Mesendoderm (in vitro differentiated cells): ENCODE results near the gene TOGARAM2.

Experiments
- DNase-seq: peaks from one replicate; pipeline ENCODE4 v3.0.0; 2013
- H2AK5ac ChIP-seq: 2 replicates; pipeline ENCODE4 v1.6.1; 2013; ENCODE audit warnings: low read length, inconsistent platforms
- H2BK120ac ChIP-seq: 2 replicates; pipeline ENCODE4 v1.6.1; 2013; ENCODE audit warnings: low read depth, mild to moderate bottlenecking, low read length, moderate library complexity, mixed read lengths
- H2BK15ac ChIP-seq: replicated peaks from 2 replicates; pipeline ENCODE4 v1.6.1; 2013; ENCODE audit warnings: low read depth, mild to moderate bottlenecking, moderate library complexity
- H2BK5ac ChIP-seq: 2 replicates; pipeline ENCODE4 v1.6.1; 2013; ENCODE audit warnings: low read length, inconsistent platforms
- H3K18ac ChIP-seq: 2 replicates; pipeline ENCODE4 v1.6.1; 2013; ENCODE audit warnings: mild to moderate bottlenecking, low read length, mixed read lengths
- H3K23ac ChIP-seq: one replicate; pipeline ENCODE4 v1.6.1; 2013; ENCODE audit warnings: low read length
- H3K27ac ChIP-seq: 2 replicates; pipeline ENCODE4 v1.5.1; 2013; ENCODE audit warnings: low read depth, mild to moderate bottlenecking, inconsistent platforms, low read length, moderate library complexity
- H3K27me3 ChIP-seq: 2 replicates; pipeline ENCODE4 v1.6.1; 2013; ENCODE audit warnings: low read length, control low read depth, mild to moderate bottlenecking, inconsistent platforms; ENCODE audit not compliant: insufficient read depth, poor library complexity
- H3K36me3 ChIP-seq: 2 replicates; pipeline ENCODE4 v1.6.1; 2013; ENCODE audit warnings: low read length, inconsistent platforms; ENCODE audit not compliant: control insufficient read depth, insufficient read depth
- H3K4ac ChIP-seq: one replicate; pipeline ENCODE4 v1.6.1; 2013; ENCODE audit warnings: low read depth, mild to moderate bottlenecking, low read length, moderate library complexity
- H3K4me1 ChIP-seq: 2 replicates; pipeline ENCODE4 v1.6.1; 2013; ENCODE audit warnings: low read depth, low read length, inconsistent platforms; ENCODE audit not compliant: control insufficient read depth
- H3K4me2 ChIP-seq: 2 replicates; pipeline ENCODE4 v1.6.1; 2013; ENCODE audit warnings: low read length
- H3K4me3 ChIP-seq: 2 replicates; pipeline ENCODE4 v1.5.1; 2013; ENCODE audit warnings: mild to moderate bottlenecking, low read length
- H3K56ac ChIP-seq: one replicate; pipeline ENCODE4 v1.6.1; 2013; ENCODE audit warnings: low read length
- H3K79me1 ChIP-seq: 2 replicates; pipeline ENCODE4 v1.6.1; 2013; ENCODE audit warnings: low read length, inconsistent platforms
- H3K79me2 ChIP-seq: 2 replicates; pipeline ENCODE4 v1.6.1; 2013; ENCODE audit warnings: mild to moderate bottlenecking, low read length; ENCODE audit not compliant: control insufficient read depth, insufficient read depth
- H3K9ac ChIP-seq: 2 replicates; pipeline ENCODE4 v1.6.1; 2013; ENCODE audit warnings: low read length, inconsistent platforms
- H4K5ac ChIP-seq: one replicate; pipeline ENCODE4 v1.6.1; 2013; ENCODE audit warnings: low read length
- H4K8ac ChIP-seq: one replicate; pipeline ENCODE4 v1.6.1; 2013; ENCODE audit warnings: low read depth, mild to moderate bottlenecking, control low read depth, low read length, moderate library complexity
- WGBS: extraction: QIAGEN DNeasy Blood & Tissue Kit; methylation state at CpG from one replicate; pipeline ENCODE4 v1.1.7; 2013; ENCODE audit warnings: low lambda C conversion rate, missing lambda C conversion rate; ENCODE audit not compliant: insufficient coverage; ENCODE audit errors: extremely low coverage; 5-methylcytosine and 5-hydroxymethylcytosine counted together

The TOGARAM2 gene

DNA sequence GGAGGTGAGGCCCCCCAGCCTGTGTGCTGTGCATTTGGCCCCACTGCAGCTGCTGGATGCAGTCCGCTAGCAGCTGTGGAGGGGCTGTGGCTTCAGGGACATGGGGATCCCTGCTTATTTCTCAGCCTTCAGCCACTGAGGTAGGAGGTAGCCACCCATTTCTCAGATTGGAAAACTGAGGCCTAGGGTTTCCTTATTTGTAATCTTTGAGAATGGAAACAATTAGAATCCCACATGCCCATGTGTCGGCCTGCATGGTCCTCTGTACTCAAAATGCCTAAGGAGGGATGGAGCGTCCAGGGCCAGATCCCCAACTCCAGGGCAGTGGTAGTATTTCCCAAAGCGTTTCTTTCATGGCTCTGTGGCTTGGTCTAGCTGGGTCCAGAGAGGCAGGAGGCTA lies 42.1 kb downstream of the TOGARAM2 start:
- DNase-seq, result no peak
- no peak overlapping the region for H2BK15ac ChIP-seq
- no peak overlapping the region for H3K18ac ChIP-seq
- no peak overlapping the region for H3K4me3 ChIP-seq
- H3K4ac ChIP-seq, result no peak overlapping the region
- H4K5ac ChIP-seq, result no peak overlapping the region
- H3K4me2 ChIP-seq, result no peak overlapping the region
- H3K79me2 ChIP-seq, result no peaks in the 10 kb centered on the region
- H3K4me1 ChIP-seq, result no peaks in the 10 kb centered on the region
- H2BK120ac ChIP-seq, result no peak overlapping the region
- H3K56ac ChIP-seq, result peak overlapping the region; percentile 2
- H3K27me3 ChIP-seq, result no peaks in the 10 kb centered on the region
- H3K36me3 ChIP-seq, result no peaks in the 10 kb centered on the region
- no peaks in the 10 kb centered on the region for H3K79me1 ChIP-seq
- no peak overlapping the region for H2BK5ac ChIP-seq
- no peak overlapping the region for H2AK5ac ChIP-seq
- H3K23ac ChIP-seq, result no peak overlapping the region
- WGBS, result no CpG with 5 or more reads among the region's 4 CpGs
- no peak overlapping the region for H3K27ac ChIP-seq
- no peak overlapping the region for H3K9ac ChIP-seq
- no peak overlapping the region for H4K8ac ChIP-seq

DNA sequence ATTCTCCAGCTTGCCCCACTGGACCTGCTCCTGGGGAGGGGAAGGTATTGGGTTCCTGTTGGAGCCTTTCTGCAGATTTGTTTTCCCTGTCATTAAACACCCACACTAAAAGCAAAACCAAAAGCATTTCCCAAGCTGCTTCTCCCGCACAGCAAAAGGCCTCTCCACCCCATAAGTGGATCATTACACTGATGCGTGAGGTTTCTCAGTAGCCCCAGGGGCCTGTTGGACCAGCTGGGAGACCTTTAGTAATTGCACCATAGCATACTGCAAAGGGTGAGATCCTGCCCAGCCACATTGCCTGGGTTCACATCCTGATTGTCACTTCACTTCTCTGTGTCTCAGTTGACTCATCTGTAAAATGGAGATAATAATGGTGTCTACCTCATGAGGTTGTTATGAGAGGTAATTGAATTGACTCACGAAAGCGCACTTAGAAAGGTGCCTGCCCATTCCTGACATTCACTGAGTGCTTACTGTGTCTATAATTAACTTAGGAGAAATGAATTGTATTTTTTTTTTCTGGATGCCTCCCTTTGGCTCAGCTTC lies 43.9 kb downstream of the TOGARAM2 start:
- Histone ChIP-seq H3K9ac (no peak overlapping the region), H3K4ac (no peak overlapping the region), H3K79me1 (no peaks in the 10 kb centered on the region), H3K4me3 (no peak overlapping the region), H4K5ac (no peak overlapping the region), H2BK15ac (no peak overlapping the region), H3K4me2 (no peak overlapping the region), H4K8ac (no peak overlapping the region), H3K4me1 (no peaks in the 10 kb centered on the region), H3K79me2 (no peaks in the 10 kb centered on the region), H3K36me3 (no peaks in the 10 kb centered on the region), H2BK120ac (no peak overlapping the region), H2BK5ac (no peak overlapping the region), H3K18ac (no peak overlapping the region), H3K23ac (no peak overlapping the region), H3K27ac (no peak overlapping the region), H2AK5ac (no peak overlapping the region), H3K56ac (no peak overlapping the region), H3K27me3 (no peaks in the 10 kb centered on the region)
- DNase-seq, result no peak
- WGBS, result no CpG with 5 or more reads among the region's 4 CpGs

GRCh38 chr2:29025711-29026110 lies 44.6 kb downstream of the TOGARAM2 start:
- no peak overlapping the region for H3K4me2 ChIP-seq
- H3K36me3 ChIP-seq, result no peaks in the 10 kb centered on the region
- no peaks in the 10 kb centered on the region for H3K79me2 ChIP-seq
- H3K27me3 ChIP-seq, result no peaks in the 10 kb centered on the region
- no peak for DNase-seq
- H3K4me3 ChIP-seq, result no peak overlapping the region
- no peak overlapping the region for H4K8ac ChIP-seq
- no peak overlapping the region for H2BK120ac ChIP-seq
- H3K27ac ChIP-seq, result no peak overlapping the region
- no peak overlapping the region for H3K9ac ChIP-seq
- H2AK5ac ChIP-seq, result no peak overlapping the region
- no peak overlapping the region for H2BK5ac ChIP-seq
- H3K4me1 ChIP-seq, result no peaks in the 10 kb centered on the region
- no peak overlapping the region for H3K4ac ChIP-seq
- no peak overlapping the region for H3K23ac ChIP-seq
- WGBS, result no CpG with 5 or more reads among the region's 3 CpGs
- H2BK15ac ChIP-seq, result no peak overlapping the region
- no peak overlapping the region for H3K18ac ChIP-seq
- H3K79me1 ChIP-seq, result no peaks in the 10 kb centered on the region
- H3K56ac ChIP-seq, result no peak overlapping the region
- no peak overlapping the region for H4K5ac ChIP-seq

DNA sequence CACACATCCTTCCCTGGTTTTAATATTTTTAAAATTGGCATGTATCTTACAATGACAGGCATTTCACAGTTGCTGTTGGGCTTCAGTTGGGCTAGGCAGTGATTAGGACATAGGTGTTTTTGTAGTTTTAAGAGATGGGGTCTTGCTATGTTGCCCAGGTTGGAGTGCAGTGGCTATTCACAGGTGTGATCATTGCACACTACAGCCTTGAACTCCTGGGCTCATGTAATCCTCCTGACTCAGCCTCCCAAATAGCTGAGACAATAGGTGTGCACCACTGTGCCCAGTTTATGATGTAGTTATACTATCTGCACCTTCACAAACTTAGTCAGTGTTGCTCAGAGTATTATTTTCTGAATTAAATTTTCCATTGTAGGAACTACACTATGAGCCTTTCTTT lies 49.9 kb downstream of the TOGARAM2 start:
- H2AK5ac ChIP-seq, result no peak overlapping the region
- H2BK5ac ChIP-seq, result no peak overlapping the region
- no peak overlapping the region for H3K23ac ChIP-seq
- no peak overlapping the region for H4K8ac ChIP-seq
- H2BK15ac ChIP-seq, result no peak overlapping the region
- no peak overlapping the region for H3K27ac ChIP-seq
- no peak overlapping the region for H3K4me2 ChIP-seq
- no peak overlapping the region for H2BK120ac ChIP-seq
- H3K79me1 ChIP-seq, result no peaks in the 10 kb centered on the region
- DNase-seq, result no peak
- no peak overlapping the region for H3K18ac ChIP-seq
- H3K56ac ChIP-seq, result no peak overlapping the region
- no peak overlapping the region for H3K9ac ChIP-seq
- H3K27me3 ChIP-seq, result no peaks in the 10 kb centered on the region
- no peak overlapping the region for H3K4me3 ChIP-seq
- no peaks in the 10 kb centered on the region for H3K79me2 ChIP-seq
- peaks cover 2% of the 10 kb centered on the region for H3K4me1 ChIP-seq
- H3K4ac ChIP-seq, result no peak overlapping the region
- H3K36me3 ChIP-seq, result no peaks in the 10 kb centered on the region
- H4K5ac ChIP-seq, result no peak overlapping the region

DNA sequence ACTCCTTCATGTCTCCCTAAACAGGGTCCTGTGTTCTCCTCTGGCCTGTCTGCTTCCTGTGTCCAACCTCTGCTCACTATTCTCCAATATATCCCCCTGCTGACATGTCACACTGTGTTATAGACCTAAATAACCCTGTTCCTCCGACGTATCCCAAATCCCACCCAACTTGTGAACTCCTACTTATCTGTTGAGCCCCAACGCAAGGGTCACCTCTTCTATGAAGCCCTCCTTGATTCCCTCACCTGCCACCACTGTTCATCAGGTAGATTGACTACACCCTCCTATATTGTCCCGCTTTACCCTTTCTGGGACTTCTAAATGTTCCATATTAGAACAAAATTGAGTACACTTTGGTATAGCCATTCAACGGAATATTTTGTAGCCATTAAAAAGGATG lies 51.1 kb downstream of the TOGARAM2 start:
- H2BK15ac ChIP-seq, result no peak overlapping the region
- no peak overlapping the region for H3K56ac ChIP-seq
- H3K9ac ChIP-seq, result no peak overlapping the region
- no peak overlapping the region for H2BK120ac ChIP-seq
- no peaks in the 10 kb centered on the region for H3K27me3 ChIP-seq
- H3K4me2 ChIP-seq, result no peak overlapping the region
- H3K36me3 ChIP-seq, result no peaks in the 10 kb centered on the region
- H3K4me3 ChIP-seq, result no peak overlapping the region
- no peak overlapping the region for H3K27ac ChIP-seq
- H2AK5ac ChIP-seq, result no peak overlapping the region
- H3K23ac ChIP-seq, result no peak overlapping the region
- H3K18ac ChIP-seq, result no peak overlapping the region
- DNase-seq, result no peak
- H3K79me2 ChIP-seq, result no peaks in the 10 kb centered on the region
- no peak overlapping the region for H4K8ac ChIP-seq
- no peak overlapping the region for H3K4ac ChIP-seq
- WGBS, result no CpG with 5 or more reads among the region's 5 CpGs
- no peak overlapping the region for H4K5ac ChIP-seq
- peaks cover 2% of the 10 kb centered on the region for H3K4me1 ChIP-seq
- no peaks in the 10 kb centered on the region for H3K79me1 ChIP-seq
- no peak overlapping the region for H2BK5ac ChIP-seq

DNA sequence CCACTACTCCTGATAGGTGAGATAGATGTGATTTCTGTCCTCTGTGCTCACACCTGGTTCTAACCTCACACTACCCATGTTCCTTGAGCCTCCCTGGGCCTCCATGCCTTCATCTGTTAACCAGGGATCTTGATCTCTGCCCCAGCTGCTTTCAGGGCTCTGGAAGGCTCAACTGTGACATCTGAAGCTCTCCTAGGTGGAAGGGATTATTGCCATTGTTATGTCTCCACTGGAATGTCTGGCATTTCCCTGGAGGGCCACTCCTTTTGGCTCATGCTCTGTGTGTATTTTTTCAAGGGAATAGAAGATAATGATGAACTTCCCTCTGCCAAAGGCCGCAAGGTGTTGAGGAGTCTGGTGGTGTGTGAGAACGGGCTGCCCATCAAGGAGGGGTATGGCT lies 52.1 kb downstream of the TOGARAM2 start:
- Histone ChIP-seq H3K27me3 (no peaks in the 10 kb centered on the region), H2BK5ac (no peak overlapping the region), H3K23ac (no peak overlapping the region), H3K27ac (no peak overlapping the region), H4K5ac (no peak overlapping the region), H3K79me2 (no peaks in the 10 kb centered on the region), H3K9ac (no peak overlapping the region), H3K4me3 (no peak overlapping the region), H3K18ac (no peak overlapping the region), H3K79me1 (no peaks in the 10 kb centered on the region), H3K4ac (no peak overlapping the region), H3K36me3 (no peaks in the 10 kb centered on the region), H2BK120ac (no peak overlapping the region), H4K8ac (no peak overlapping the region), H2BK15ac (no peak overlapping the region), H3K4me1 (peaks cover 2% of the 10 kb centered on the region), H3K56ac (no peak overlapping the region), H2AK5ac (peak overlapping the region; percentile 35), H3K4me2 (no peak overlapping the region)
- peak; percentile 94 for DNase-seq
- WGBS, result no CpG with 5 or more reads among the region's 2 CpGs
